Activated naive CD8-positive, alpha-beta T cell treated with anti-CD3 and anti-CD28 coated beads, Interleukin-2, amount 10 ng/mL, durations not matched to agents 7 days and 5 days (primary cell): ENCODE data around the gene ITGA2B. TPM values are rescaled to one million over a fixed set of nuclear protein-coding genes. Genes with fewer than 3 reads are reported as not detected.
"Not testable (repeated sequence)": the region's sequence is repeated elsewhere in the genome, so short reads cannot be mapped to it uniquely, and the experiment has no call there.

Experiments used
- ATAC-seq: fragments of 150-1000 bp; cut with Tn5 transposase; one replicate; pipeline ENCODE4 v1.10.0; 2021; ENCODE audit warnings: low read depth, moderate library complexity
- POLR2A ChIA-PET: fragments of 350-600 bp; sonication (Branson Sonifier 250); formaldehyde crosslinking; loops from one replicate; lab custom pipeline; 2021; ENCODE audit warnings: antibody characterized with exemption; lab: Charles Lee
- DNase-seq: peaks from one replicate; pipeline ENCODE4 v3.0.0; 2021
- H3K27ac Mint-ChIP-seq: one replicate; pipeline ENCODE4 v1.8.0; 2022; ENCODE audit warnings: mild to moderate bottlenecking, mixed read lengths
- H3K27me3 Mint-ChIP-seq: one replicate; pipeline ENCODE4 v1.8.0; 2022; ENCODE audit warnings: mild to moderate bottlenecking, moderate library complexity, mixed read lengths
- H3K36me3 Mint-ChIP-seq: one replicate; pipeline ENCODE4 v1.8.0; 2021; ENCODE audit warnings: mild to moderate bottlenecking, mixed read lengths
- H3K4me1 Mint-ChIP-seq: one replicate; pipeline ENCODE4 v1.8.0; 2021; ENCODE audit warnings: mixed read lengths
- H3K4me3 Mint-ChIP-seq: one replicate; pipeline ENCODE4 v1.8.0; 2022; ENCODE audit warnings: mild to moderate bottlenecking, moderate library complexity, mixed read lengths
- H3K9me3 Mint-ChIP-seq: one replicate; pipeline ENCODE4 v1.8.0; 2021; ENCODE audit warnings: mixed read lengths
- total RNA-seq, 2 experiments: library from RNA; stranded (reverse); gene quantifications; one replicate each; pipeline ENCODE4 v1.2.3, GENCODE V29; 2021

ITGA2B gene
- total RNA-seq, 2 experiments from 2014 or later, result 0.34 to 0.83 TPM

DNA sequence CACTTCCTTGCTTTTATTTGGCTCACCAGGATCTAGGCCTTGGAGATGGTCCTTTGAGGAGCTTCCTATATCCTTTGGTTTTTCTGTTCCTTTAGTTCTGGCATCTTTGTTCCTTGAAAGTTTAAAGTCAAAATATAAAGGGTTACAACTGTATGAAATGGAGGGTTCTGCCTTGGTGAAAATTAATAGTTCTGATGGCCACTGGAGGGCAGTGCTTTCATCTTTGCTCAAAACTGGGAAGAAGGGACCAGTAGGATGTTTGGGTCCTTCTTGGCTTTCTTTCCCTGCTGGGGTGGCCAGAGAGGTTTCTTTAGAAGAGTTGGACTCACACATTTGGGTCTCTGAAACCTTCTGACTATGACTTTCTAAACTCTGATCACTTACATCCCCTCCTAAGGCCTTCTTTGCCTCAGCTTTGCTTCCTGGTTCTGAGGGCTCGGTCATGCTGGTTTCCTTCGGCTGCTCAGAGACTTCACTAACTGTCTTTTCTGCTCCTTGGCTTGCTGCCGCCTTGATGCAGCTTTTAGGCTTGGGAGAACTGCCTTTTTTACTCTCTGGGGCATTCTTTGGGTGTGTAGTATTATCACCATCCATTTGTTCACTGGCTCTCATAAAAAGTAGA, 10.9 kb upstream of the ITGA2B start:
- no peaks in the 10 kb centered on the region for H3K9me3 Mint-ChIP-seq
- peaks cover 8% of the 10 kb centered on the region for H3K4me1 Mint-ChIP-seq
- POLR2A ChIA-PET, result no interaction called here
- DNase-seq (no peak), ATAC-seq (no peak)
- no peak overlapping the region for H3K4me3 Mint-ChIP-seq
- H3K27ac Mint-ChIP-seq, result no peak overlapping the region
- no peaks in the 10 kb centered on the region for H3K27me3 Mint-ChIP-seq
- peaks cover 14% of the 10 kb centered on the region for H3K36me3 Mint-ChIP-seq

DNA sequence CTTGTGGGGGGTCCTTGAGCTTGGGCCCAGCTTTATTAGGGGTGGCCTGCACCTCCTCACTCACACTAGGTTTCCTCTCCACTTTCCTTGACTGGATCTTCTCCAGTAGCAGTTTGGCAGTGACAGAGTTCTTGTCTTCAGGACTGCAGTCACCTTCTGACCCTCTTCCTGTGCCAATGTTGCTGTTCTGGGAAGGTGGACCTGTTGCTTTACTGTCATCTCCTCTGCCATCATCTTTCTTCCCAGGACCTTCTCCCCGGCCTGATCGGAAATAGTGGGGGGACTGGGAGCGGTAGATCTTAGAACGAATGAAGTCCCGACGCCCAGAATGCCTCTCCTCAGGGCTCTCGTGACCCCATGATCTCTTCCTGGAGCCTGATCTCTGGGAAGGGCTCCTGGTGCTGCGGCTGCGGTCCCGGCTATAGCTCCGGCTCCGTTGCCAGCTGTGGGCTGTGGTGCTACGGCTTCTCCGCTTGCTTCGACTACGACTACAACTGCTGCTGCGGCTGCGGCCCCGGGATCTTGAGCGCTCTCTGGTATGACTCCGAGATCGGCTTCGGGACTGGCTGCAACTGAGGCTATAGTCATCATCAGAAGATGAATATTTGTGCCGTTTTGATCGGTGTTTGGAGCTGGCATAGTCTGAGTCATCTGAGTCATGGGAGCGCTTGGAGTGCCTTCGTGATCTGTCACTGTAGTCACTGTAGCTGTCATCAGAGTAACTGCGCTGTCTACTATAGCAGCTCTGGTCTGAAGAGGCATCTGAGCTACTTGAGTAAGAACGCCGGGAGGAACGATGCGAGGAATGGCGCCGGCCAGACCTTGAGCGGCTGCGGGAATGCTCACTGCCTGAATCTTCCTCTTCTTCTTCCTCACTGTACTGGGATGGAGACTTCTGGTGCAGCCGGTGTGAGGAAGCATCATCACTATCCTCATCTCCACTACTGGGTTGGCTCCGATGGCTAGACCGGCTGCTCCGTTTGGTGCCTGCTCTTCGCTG, 9.5 kb upstream of the ITGA2B start:
- Mint-ChIP-seq H3K4me3 (no peak overlapping the region), H3K4me1 (peaks cover 8% of the 10 kb centered on the region), H3K27me3 (no peaks in the 10 kb centered on the region), H3K36me3 (peaks cover 12% of the 10 kb centered on the region), H3K27ac (no peak overlapping the region), H3K9me3 (no peaks in the 10 kb centered on the region)
- POLR2A ChIA-PET, result no interaction called here
- no peak for ATAC-seq
- DNase-seq, result no peak

DNA sequence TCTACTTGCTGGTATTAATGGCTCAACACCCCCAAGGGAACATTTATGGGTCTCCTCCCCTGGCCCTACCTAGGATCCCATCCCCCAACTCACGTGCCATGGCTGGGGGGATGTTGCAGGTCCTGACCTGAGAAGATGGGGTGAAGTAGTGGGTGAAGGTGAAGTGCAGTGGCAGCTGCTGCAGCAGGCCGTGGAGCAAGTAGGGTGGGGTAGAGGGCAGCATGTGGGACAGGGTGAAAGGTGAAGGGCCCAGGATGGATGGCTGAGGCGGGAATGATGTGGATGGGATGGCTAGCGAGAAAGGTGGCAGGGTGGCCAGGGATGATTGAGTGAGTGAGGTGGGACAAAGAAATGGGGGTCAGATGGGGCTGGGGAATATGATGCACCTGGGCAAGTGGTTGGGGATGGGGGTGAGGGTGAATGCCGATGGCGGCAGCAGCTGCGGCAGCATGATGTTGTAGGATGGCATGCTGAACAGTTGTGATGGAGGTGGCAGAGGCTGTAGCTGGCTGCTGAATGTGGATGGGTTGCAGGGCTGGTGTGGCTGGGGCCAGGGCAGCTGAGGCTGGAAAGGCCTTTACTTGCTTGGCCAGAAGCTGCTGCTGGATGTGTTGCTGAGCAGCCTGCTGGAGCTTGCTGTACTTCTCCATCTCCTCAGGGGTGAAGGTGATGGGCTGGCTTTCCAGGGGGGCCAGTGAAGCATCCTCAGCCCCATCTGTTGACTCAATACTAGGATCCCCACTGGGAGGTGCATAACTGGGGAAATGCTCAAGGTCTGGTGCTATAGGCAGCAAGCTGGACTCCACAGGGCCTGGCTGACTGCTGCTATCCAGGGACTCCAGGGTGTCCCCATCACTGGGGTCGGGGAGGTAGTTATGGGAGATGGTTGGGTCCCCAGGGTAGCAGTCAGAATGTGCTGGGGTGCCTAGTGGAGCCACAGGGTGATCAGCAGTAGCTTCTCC, 8.3 kb upstream of the ITGA2B start:
- Mint-ChIP-seq H3K27me3 (no peaks in the 10 kb centered on the region), H3K27ac (no peak overlapping the region), H3K4me3 (no peak overlapping the region), H3K9me3 (no peaks in the 10 kb centered on the region), H3K4me1 (peaks cover 3% of the 10 kb centered on the region), H3K36me3 (peaks cover 12% of the 10 kb centered on the region)
- ATAC-seq, result no peak
- no peak for DNase-seq
- POLR2A ChIA-PET, result no interaction called here

DNA sequence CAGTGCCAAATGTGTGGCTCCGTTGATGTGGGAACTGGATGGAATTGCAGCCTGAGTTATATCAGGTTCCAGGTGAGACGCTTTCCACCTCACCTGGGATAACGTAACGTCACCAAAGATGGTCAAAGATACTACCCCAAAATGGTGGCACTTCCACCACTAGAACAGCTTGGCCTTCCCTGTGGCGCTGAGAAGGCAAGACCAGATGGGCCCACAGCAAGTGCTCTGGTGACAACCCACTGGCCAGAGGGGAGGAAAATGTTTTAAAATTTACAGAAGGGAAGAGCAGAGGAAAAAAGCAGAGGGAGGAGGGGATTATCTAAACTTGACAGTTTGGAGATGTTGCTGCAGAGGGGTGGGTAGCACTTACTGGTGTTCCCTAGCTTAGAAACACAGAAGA, 7.5 kb upstream of the ITGA2B start:
- no peaks in the 10 kb centered on the region for H3K9me3 Mint-ChIP-seq
- POLR2A ChIA-PET, result no interaction called here
- no peak overlapping the region for H3K4me3 Mint-ChIP-seq
- H3K36me3 Mint-ChIP-seq, result peaks cover 9% of the 10 kb centered on the region
- no peaks in the 10 kb centered on the region for H3K4me1 Mint-ChIP-seq
- no peak overlapping the region for H3K27ac Mint-ChIP-seq
- H3K27me3 Mint-ChIP-seq, result no peaks in the 10 kb centered on the region
- no peak for ATAC-seq
- no peak for DNase-seq

- no peak for ATAC-seq
- Mint-ChIP-seq H3K4me3 (no peak overlapping the region), H3K27me3 (no peaks in the 10 kb centered on the region), H3K27ac (no peak overlapping the region), H3K36me3 (peaks cover 10% of the 10 kb centered on the region), H3K9me3 (no peaks in the 10 kb centered on the region), H3K4me1 (peaks cover 6% of the 10 kb centered on the region)
- POLR2A ChIA-PET, result no interaction called here
- DNase-seq, result no peak
These were observed 5.4 kb upstream of the ITGA2B start for GRCh38 chr17:44394833-44395232.

GRCh38 chr17:44394112-44394511, 4.7 kb upstream of the ITGA2B start:
- ATAC-seq, H3K9me3 Mint-ChIP-seq, H3K4me3 Mint-ChIP-seq, H3K27ac Mint-ChIP-seq, DNase-seq, POLR2A ChIA-PET, H3K27me3 Mint-ChIP-seq: not testable (repeated sequence)
- H3K36me3 Mint-ChIP-seq, result peaks cover 10% of the 10 kb centered on the region
- peaks cover 12% of the 10 kb centered on the region for H3K4me1 Mint-ChIP-seq

- Mint-ChIP-seq H3K27ac (no peak overlapping the region), H3K27me3 (peaks cover 11% of the 10 kb centered on the region), H3K4me3 (no peak overlapping the region), H3K4me1 (peaks cover 12% of the 10 kb centered on the region), H3K36me3 (peaks cover 5% of the 10 kb centered on the region), H3K9me3 (no peaks in the 10 kb centered on the region)
- ATAC-seq (no peak), DNase-seq (peak; percentile 9)
- POLR2A ChIA-PET, result no interaction called here
These were observed 911 bp upstream of the ITGA2B start for GRCh38 chr17:44390250-44390870.

GRCh38 chr17:44389723-44390202, 314 bp upstream of the ITGA2B start:
- POLR2A ChIA-PET, result interaction anchor here (0.6 kb wide), 1 partner anchor 12 kb away, joined by 4 read pairs; no protein-coding TSS in a partner anchor
- ATAC-seq, result no peak
- peaks cover 5% of the 10 kb centered on the region for H3K36me3 Mint-ChIP-seq
- H3K27ac Mint-ChIP-seq, result peak overlapping the region; percentile 1
- H3K9me3 Mint-ChIP-seq, result no peaks in the 10 kb centered on the region
- peaks cover 13% of the 10 kb centered on the region for H3K27me3 Mint-ChIP-seq
- no peak for DNase-seq
- peak overlapping the region; percentile 37 for H3K4me3 Mint-ChIP-seq
- peaks cover 14% of the 10 kb centered on the region for H3K4me1 Mint-ChIP-seq

DNA sequence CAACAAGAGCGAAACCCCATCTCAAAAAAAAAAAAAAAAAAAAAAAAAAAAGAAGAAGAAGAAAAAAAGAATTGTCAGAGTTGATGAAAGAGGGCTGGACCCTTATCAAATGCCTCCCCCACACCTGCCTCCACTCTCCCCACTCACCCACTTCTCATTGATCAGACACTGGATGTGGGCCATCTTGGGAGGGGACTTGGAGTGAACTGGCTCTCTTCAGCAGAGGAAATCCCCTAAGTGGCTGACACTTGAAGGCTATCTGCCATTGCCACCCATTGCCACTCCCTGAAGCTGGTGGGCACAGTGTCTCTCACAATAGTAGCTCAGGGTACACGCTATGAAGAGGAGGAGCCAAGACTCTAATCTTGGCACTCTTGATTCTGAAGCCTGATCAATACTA, 1.6 kb downstream of the ITGA2B start:
- DNase-seq (peak; percentile 6), ATAC-seq (no peak)
- Mint-ChIP-seq H3K36me3 (peaks cover 5% of the 10 kb centered on the region), H3K4me1 (peaks cover 15% of the 10 kb centered on the region), H3K4me3 (no peak overlapping the region), H3K9me3 (no peaks in the 10 kb centered on the region), H3K27ac (no peak overlapping the region), H3K27me3 (peaks cover 20% of the 10 kb centered on the region)
- POLR2A ChIA-PET, result no interaction called here

DNA sequence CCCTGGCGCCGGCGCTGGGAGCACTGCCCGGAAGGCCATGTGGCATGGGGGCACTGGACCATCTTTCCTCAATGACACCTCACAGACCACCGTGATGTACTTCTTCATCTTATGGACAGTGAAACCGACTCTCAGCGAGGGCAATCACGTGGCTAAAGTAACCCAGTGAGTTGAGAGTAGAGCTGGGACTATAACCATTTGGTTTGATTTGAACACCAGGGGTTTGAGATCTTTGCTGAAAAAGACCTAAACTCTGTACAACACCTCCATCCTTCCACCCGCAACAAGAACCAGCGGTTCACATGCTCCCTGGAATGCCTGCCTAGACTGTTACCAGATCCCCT, 3.3 kb downstream of the ITGA2B start:
- Mint-ChIP-seq H3K36me3 (peaks cover 5% of the 10 kb centered on the region), H3K4me3 (peak overlapping the region; percentile 74), H3K27ac (no peak overlapping the region), H3K9me3 (no peaks in the 10 kb centered on the region), H3K4me1 (peaks cover 15% of the 10 kb centered on the region), H3K27me3 (peaks cover 26% of the 10 kb centered on the region)
- no peak for ATAC-seq
- POLR2A ChIA-PET, result no interaction called here
- DNase-seq, result no peak

GRCh38 chr17:44385287-44386181, 3.9 kb downstream of the ITGA2B start:
- POLR2A ChIA-PET, result interaction anchor here (1.1 kb wide), 1 partner anchor 14 kb away, joined by 4 read pairs; no protein-coding TSS in a partner anchor
- ATAC-seq (peak; percentile 85), DNase-seq (peak; percentile 88)
- Mint-ChIP-seq H3K9me3 (no peaks in the 10 kb centered on the region), H3K4me3 (peak overlapping the region; percentile 74), H3K27me3 (peaks cover 26% of the 10 kb centered on the region), H3K27ac (no peak overlapping the region), H3K4me1 (peaks cover 15% of the 10 kb centered on the region), H3K36me3 (peaks cover 5% of the 10 kb centered on the region)

DNA sequence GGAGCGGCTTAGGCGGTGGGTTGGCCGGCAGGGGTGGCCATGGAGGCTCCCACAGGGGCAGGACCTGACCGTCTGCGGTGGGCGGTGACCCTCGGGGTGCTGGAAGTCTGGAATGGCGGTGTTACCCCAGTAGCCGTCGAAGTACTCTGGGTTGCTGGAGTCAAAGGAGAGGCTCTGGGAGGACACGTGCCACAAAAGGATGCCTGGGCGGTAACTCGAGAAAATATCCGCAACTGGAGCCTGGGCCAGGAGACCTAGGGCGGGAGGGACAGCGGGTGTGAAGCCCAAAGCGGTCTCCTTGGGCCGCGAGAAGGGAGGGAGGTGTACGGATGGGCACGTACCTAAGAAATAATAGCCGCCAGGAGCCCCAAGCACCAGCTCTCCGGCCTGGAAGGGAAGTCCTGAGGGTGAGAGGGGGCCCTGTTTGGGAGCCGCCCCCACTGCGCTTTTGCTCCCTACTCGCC, 4.6 kb downstream of the ITGA2B start:
- POLR2A ChIA-PET, result interaction anchor here (1.1 kb wide), 1 partner anchor 14 kb away, joined by 4 read pairs; no protein-coding TSS in a partner anchor
- Mint-ChIP-seq H3K9me3 (no peaks in the 10 kb centered on the region), H3K36me3 (peaks cover 4% of the 10 kb centered on the region), H3K27me3 (peaks cover 26% of the 10 kb centered on the region), H3K27ac (no peak overlapping the region), H3K4me3 (peak overlapping the region; percentile 74), H3K4me1 (peaks cover 10% of the 10 kb centered on the region)
- ATAC-seq (no peak), DNase-seq (no peak)
